HEK293T (cell line): ENCODE data around the gene PHF8.

ENCODE experiments used
- BHLHE40 ChIP-seq: fragments of 450-650 bp; IDR thresholded peaks from 2 replicates; pipeline ENCODE4 v1.6.1; 2016; ENCODE audit warnings: mild to moderate bottlenecking, moderate library complexity, borderline replicate concordance
- CTBP1 ChIP-seq: fragments of 450-650 bp; IDR thresholded peaks from 2 replicates; pipeline ENCODE4 v1.6.1; 2016; ENCODE audit warnings: borderline replicate concordance
- ELF4 ChIP-seq: fragments of 450-650 bp; IDR thresholded peaks from 2 replicates; pipeline ENCODE4 v1.6.1; 2017; ENCODE audit warnings: antibody characterized with exemption
- FOXA1 ChIP-seq: fragments of 450-650 bp; IDR thresholded peaks from 2 replicates; pipeline ENCODE4 v1.6.1; 2016; ENCODE audit warnings: mild to moderate bottlenecking
- NFRKB ChIP-seq: fragments of 450-650 bp; IDR thresholded peaks from 2 replicates; pipeline ENCODE4 v1.6.1; 2016; ENCODE audit warnings: mild to moderate bottlenecking, moderate library complexity
- PKNOX1 ChIP-seq: fragments of 450-650 bp; IDR thresholded peaks from 2 replicates; pipeline ENCODE4 v1.6.1; 2016
- SP1 ChIP-seq: fragments of 450-650 bp; IDR thresholded peaks from 2 replicates; pipeline ENCODE4 v1.6.1; 2017
- SUZ12 ChIP-seq: fragments of 450-650 bp; IDR thresholded peaks from 2 replicates; pipeline ENCODE4 v1.6.1; 2016; ENCODE audit warnings: mild to moderate bottlenecking
- TARDBP ChIP-seq: fragments of 450-650 bp; IDR thresholded peaks from 2 replicates; pipeline ENCODE4 v1.6.1; 2016
- ZNF384 ChIP-seq: fragments of 450-650 bp; IDR thresholded peaks from 2 replicates; pipeline ENCODE4 v1.6.1; 2016

GRCh38 chrX:53997724-53998123, 46.5 kb downstream of the PHF8 start:
- TF ChIP-seq SP1 (no peak), PKNOX1 (no peak), BHLHE40 (no peak), NFRKB (no peak), SUZ12 (no peak), ZNF384 (no peak), ELF4 (no peak), FOXA1 (no peak), TARDBP (no peak), CTBP1 (no peak)
